ENCODE data around the gene ARPP21.
"Not testable (repeated sequence)": the region's sequence is repeated elsewhere in the genome, so short reads cannot be mapped to it uniquely, and the experiment has no call there.

Gene ARPP21

DNA sequence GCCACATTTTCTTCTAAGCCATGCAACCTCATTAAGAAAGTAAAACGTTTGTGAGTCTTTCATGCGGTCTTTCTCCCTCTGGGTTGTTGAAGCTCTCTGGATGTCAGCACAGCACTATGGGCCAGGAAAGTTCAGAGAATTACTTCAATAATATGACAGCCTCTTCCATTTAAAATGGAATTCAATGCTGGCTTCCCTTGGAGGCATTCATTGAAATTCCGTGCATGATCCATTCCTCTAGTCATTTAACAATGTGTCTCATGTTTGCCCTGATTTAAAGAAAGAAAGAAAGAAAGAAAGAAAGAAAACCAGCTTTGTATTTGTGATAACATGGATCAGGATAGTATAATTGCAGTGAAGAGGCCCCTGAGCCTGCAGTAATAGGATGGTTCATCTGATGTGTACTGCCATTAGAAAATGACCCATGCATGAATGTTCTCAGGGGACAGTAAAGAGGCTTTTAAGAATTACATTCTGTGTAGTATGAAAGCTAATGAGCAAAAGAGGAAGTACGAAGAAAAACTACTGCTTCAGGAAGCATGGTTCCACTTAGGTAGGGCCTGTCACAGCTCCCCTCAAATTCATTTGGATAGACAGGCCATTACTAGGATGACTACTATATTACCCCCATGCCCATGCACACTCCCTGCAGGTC lies 146.0 kb downstream of the ARPP21 start:
- DNase-seq: no peak

DNA sequence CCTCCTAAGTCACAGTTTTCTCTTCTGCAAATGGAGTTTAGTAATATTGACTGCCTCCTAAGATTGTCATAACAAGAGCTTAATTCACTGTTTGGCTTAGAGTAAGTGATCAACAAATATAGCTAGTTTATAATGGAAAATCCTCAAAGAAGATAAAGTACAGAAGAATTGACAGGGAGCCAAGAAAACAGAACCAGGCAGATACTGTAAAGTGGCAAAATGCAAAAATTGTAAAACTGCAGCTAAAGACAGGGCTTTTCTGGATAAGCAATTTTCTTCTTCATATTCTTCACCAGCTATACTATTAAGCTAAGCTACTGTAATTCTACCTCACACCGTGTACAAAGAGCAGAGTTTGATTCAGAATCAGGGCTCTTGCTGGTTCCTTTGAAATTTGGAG lies 148.6 kb downstream of the ARPP21 start:
- DNase-seq: no peak

DNA sequence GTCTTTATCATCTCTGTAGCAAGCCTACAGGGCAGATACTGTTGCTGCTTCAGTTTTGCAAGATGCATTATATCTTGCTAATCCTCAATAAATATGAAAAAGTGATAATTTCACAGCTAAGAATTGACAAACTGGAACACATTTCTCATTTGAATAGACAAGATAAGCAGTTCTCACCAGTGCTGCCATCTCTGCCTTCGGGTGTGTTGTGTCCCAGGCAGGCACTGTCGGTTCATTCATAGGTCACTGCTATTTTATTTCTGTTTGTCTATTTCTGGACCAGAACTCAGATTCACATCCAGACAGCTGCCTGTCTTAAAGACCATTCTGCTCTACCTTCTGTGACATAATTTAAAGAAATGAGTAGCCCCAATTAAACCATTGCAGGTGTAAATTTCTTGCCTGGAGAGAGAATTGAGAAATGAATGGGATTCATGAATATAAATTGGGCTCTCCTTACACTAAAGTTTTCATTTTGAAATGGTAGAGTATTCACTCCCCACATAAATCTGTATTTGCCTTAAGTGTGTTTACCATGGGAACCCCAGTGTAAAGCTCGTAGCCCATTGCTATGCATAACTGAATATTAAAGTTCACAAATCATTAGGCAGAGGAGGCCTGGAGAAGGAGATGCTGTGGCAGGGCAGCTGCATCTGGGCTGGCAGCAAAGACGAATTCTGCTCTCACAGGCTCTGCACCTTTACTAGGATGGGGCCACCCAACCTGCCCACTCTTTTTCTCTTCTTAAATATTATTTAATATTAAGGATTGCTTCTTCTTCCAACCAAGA lies 149.9 kb downstream of the ARPP21 start:
- no peak for DNase-seq

DNA sequence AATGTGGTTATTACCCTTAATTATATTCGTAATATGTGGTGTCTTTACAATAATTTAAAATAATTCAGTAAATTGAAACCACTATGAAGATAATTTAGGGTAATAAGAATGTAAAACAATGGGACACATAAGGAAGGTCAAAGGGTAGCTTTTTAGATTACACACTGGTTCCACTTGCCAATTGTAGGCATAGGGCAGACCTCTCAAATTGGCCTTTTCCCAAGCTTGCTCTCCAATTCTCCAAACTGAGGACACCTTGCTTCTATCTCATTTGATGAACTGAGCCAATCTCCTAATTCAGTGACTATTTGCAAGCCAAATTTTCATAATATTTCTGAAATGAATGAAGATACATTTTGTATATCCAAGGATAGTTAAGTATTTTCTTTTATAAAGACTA lies 151.4 kb downstream of the ARPP21 start:
- DNase-seq: no peak

DNA sequence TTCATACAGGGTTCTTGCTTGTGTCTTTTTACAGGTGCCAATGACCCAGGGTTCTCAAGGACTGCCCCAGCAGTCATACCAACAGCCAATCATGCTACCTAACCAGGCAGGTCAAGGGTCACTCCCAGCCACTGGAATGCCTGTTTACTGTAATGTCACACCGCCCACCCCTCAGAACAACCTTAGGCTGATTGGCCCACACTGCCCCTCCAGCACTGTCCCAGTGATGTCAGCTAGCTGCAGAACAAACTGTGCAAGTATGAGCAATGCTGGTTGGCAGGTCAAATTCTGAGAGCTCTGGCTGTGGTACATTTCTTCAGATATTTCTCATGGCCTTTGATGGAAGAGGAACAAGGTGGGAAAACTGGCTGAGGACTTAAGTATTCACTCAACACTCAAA lies 154.3 kb downstream of the ARPP21 start:
- DNase-seq: no peak

DNA sequence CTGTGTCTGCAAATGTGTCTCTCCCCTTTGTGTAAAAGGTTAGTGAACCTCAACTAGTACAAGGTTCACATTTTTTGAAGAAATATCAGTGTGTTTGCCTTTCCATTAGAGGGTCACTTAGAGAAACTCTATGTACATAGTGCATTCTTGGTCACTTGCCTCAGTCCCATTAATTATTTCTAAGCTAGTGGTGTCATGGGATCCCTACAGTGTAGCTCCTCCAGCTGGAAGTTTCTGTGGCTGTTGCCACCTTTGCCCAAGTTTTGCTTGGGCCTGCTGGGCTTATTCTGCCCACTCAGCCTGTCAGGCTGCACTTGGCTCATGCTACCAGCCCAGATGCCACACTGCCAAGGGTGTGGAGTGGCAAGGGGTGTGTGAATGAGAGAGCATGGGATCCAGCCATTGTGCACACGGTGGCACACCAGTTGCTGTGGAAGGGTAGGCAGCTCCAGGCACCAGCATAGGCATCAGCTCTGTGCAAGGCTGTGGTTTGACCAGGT lies 161.7 kb downstream of the ARPP21 start:
- no peak for DNase-seq

DNA sequence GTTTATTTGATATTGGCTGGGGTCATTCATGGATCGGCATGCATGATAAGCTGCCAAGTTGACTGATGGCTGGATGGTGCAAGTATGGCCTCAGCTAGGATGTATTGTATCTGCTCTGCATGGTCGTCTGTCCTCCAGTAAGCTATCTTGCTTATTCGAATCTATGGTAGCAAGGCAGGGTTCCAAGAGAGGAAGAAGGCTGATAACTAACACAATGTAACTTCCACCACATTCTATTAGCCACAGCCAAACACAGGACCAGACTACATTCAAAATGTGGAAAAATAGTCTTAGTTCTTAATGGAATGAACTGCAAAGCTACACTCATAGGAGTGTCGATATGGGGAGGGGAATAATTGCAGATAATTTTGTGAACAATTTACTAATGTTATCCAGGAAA lies 175.2 kb downstream of the ARPP21 start:
- DNase-seq: no peak

DNA sequence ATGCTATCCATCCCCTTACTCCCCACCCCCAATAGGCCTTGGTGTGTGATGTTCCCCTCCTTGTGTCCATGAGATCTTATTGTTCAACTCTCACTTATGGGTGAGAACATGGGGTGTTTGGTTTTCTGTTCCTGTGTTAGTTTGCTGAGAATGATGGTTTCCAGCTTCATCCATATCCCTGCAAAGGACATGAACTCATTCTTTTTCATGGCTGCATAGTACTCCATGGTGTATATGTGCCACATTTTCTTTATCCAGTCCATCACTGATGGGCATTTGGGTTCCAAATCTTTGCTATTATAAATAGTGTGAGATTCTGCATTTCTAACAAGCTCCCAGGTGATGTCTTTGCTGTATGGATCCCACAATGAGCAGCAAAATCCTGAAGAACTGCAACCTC lies 176.5 kb downstream of the ARPP21 start:
- not testable (repeated sequence) for DNase-seq

DNA sequence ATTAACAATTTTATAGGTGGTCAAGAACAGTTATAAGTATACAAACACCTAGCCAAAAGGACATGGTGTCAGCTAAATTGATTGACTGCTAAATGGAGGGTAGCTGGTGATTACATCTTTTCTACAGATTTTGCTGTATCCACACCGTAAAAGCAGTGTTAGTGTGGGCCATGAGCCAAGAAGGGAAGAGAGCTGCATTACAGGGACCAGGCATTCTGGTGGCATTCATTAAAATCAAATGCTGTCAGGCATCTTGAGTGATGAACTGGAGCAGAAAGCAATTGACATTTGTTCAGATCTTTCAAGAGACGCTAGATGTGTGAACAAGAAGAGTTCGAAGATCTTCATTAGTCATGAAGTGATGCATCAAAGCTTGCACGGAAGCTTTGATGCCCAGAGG lies 177.9 kb downstream of the ARPP21 start:
- no peak for DNase-seq

DNA sequence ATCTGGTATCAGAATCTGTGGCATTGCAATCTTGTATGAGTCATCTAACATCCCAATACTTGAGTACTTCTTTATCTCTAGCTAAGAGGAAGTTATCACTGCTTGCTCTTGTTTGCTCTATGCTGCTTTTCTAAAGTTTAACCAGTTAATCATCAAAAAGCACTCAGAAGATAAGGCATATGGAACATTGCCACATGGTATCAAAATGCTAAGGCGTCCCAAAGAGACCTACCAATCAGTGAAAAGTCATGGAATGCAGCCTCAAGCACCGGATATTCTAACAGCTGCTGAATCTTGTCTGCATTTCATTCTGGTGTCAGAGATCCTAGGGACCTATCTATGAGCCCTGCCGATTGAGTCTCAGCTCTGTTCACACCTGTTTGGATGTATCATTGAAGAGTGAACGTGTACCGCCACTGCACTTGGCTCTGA lies 192.8 kb downstream of the ARPP21 start:
- DNase-seq: no peak
